Endometrial microvascular endothelial cells (primary cell): ENCODE measurements around the gene PTPRD. TPM values are rescaled to one million over a fixed set of nuclear protein-coding genes. Genes with fewer than 3 reads are reported as not detected.

Experiments
- in situ Hi-C: cut with HindIII; loops from 2 replicates; pipeline ENCODE4 v1.10.0; 2017; ENCODE audit warnings: low sequenced_read_pairs, low pct_unique_long_range_greater_than_20kb; ENCODE audit errors: inconsistent ontology term
- total RNA-seq: library from RNA; depleted of rRNA; stranded (reverse); fragments of >200 nt; gene quantifications from one replicate; pipeline ENCODE4 v1.2.3, GENCODE V29; 2015; ENCODE audit errors: inconsistent ontology term

The PTPRD gene
- total RNA-seq, 1 donor from 2014 or later: under 0.01 TPM

DNA sequence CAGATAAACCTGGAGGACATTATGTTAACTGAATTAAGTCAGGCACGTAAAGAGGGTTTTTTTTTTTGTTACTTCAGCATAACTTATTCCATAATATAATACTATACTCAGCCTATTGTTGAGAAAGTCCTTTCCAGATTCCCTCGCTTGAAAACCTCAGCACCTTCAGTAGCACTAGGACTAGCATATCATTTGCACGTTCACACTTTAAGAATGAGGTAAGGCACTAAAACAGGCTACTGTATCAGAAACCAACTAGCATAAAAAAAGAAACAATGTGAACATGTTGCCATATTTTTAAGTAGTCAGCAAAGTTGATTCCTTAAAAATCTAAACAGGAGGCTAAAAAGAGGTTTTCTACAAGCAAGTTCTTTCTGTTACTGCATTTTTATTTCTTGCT lies 504.0 kb downstream of the PTPRD start:
- in situ Hi-C loops: no loop called here

DNA sequence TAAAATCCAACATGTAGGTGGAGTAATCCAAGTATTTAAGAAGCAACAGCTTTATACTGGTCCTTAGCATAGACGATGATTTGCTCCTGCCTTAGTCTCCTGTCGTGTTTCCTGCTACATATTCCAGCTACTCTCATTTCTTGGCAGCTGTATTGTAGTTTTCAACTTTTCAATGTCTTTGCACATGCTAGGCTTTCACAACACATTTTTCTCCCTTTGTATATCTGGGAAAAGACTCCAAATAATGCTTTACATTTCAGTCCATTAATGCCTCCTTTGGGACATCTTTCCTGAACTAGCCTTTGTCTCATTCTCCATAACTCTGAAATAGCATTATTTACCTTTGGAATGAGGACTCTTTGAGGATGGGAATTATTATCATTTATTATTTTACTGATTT lies 508.0 kb downstream of the PTPRD start:
- in situ Hi-C loops: no loop called here

DNA sequence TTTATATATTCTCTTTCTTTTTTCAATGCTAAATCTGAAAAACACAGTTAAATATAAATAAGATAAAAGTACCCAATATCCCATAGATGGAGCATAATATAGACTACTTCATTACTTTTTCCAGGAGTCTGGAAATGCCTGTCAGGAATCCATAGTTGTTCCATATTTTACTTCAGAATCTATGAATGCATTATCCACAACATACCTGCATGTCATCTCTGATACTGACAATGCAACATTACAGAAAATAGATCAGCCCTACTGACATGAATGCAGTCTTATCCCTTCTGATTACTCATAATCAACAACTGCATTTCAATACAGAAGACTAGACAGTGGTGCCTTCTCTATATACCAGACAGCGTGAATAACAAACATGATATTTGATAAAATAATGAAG lies 517.6 kb downstream of the PTPRD start:
- in situ Hi-C loops: no loop called here

DNA sequence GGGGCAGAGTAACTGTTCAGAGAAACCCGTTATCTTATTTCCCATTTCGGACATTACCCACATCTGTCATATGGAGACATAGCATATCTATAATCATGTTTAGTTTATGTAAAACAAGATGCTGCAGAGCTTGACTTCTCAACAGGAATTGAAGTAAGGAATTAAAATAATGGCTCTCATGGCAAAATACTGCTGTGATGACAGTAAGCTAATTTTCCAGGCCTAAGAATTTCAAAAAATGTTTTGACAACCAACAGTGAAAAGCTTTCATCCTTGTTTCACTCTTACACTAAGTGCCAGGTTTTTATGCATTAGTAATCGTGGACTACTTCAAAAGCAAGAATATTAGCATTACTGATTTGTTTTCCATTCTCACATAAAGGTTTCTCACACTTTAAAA lies 518.2 kb downstream of the PTPRD start:
- in situ Hi-C loops: no loop called here

DNA sequence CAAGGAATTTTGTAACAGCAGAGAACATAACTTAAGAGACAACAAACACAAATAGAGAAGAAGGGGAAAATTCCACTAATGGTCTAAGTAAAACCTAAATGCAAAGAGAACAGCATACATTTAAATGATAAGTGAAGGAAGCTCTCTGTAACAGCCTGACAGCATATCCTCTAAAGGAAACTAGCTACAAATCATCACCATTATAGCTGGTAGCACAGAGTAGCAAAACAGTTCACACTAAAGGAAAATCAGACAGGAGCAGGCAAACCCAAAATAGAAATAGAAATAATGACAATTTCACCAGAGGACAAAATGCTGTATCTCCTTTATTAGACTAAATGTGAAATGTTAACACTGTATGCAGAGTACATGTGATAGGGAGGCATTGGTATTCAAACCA lies 532.8 kb downstream of the PTPRD start:
- in situ Hi-C loops: no loop called here

DNA sequence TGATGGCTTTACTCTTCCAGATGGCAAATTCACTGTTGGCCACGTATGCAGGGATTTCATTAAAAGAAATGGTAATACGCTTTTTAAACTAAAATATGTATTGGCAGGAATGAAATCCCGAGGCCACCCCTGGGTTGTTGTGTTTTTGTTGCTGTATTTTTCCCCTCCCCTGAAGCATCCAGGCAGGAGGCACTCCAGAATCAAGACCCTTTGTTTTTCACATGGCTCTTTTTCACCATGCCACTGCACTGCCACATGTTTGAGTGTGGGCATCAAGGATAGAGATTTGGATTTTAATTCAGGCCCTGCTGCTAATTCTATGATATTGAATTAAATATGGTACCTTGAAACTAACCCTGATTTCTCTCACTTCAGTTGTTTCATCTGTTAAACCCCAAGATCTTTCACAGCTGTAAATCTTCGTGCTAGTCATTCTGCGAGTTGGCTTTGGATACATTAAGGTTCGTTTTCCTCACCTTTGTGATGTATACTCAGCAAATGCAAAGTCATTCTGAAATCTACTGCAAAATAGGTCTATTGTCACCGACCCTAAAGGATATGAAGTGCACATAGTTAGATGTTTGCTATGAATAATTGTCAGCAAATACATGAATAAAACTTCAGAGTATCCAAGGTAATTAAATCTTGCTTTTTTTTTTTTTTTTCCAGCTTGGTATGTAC lies 533.4 kb downstream of the PTPRD start:
- in situ Hi-C loops: no loop called here

DNA sequence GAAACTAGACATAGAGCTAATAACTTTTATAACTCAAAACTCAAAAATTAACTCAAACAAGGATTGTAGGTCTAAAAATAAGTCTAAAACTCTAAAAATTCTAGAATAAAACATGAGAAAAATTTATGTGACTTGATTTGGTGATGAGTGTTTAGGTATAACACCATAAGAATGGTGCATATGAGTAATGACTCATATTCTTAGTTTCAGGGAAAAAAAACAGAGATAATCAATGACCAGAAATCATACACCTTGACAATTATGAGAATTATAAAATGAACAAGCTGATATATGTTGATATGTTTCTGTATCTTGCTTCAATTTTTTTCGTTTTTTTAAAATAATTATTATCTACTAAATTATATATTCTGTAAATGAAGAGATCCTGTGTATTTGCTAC lies 541.2 kb downstream of the PTPRD start:
- in situ Hi-C loops: no loop called here

DNA sequence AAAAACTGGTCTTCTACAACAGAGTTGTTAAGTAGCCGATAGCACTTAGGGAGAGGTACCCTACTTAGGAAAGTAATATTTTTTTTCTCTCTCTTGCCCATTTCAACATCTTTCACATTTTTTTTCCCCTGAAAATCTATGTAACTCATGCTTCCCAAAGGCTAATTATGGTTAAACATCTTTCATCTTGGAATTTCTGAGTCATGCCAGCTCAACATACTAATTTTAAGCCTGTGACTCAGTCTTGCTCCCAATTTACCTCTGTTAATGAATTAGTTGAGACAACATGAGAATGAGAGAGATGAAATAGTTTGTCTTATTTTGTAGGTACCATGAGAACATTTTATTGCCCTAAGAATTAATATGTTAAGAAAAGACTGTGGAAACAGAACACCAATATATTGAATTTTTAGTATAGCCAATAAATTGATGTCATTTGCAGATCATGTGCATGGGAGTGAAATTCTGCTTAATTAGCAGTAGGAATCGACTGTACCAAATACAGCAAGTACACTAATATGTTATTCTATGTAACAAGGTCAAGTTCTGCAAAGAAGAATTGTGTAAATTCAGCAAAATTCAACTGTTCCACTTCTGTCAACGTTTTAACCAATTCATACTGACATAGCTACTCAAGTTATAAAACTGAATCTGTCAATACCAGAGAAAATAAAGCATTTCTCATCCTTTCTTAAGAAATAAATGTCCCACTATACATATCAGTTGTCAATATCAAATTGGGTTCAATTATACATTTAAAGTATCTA lies 550.0 kb downstream of the PTPRD start:
- in situ Hi-C loops: no loop called here

DNA sequence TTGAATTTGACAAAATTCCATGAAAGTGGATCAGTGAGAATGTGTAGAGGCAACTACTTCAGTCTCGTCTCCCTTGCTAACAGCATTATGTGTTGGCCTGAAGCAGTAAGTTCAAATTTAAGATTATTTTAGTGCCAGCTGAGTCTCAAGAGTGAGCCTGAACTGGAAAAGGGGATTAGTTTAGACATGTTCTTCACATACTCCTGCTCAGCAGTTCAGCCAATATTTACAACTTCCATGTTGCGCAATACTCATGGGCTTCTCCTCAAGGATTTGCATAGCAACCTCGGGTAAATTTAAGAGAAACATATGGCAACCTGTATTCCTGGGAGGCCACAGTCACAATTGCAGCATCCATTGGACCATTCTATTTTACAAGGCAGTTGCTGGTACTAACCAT lies 553.8 kb downstream of the PTPRD start:
- in situ Hi-C loops: no loop called here

DNA sequence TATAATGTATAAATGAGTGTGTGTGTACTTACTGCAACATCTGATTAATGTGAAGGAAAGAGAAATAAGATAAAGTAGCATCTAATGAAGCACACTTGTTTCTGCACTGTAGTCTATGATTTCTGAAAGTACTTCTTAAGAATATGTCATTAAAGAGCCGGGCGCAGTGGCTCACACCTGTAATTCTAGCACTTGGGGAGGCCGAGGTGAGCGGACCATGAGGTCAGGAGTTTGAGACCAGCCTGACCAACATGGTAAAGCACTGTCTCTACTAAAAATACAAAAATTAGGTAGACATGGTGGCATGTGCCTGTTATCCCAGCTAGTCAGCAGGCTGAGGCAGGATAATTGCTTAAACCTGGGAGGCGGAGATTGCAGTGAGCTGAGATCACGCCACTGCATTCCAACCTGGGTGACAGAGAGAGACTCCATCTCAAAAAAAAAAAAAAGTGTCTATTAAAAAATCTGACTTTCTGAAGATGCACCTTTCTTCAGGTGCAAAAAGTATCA lies 556.9 kb downstream of the PTPRD start:
- in situ Hi-C loops: no loop called here

DNA sequence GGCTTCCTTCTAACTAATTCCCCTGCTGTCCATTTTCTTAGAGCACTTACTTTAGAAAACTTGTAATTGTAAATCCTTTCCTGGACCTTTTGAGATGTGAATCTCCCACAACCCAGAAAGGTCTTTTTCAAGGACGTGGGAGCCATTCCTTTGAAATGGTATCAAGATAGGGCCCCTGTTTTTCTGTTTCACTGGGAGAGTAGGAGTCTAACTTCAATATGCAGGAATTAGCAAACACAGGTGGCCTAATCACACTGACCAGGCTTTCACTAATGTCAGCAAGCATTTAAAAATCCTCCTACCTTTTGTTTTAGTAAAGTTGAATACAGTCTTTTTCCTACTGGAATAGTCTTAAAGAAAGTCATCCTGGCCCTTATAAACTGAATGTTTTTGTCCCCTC lies 558.3 kb downstream of the PTPRD start:
- in situ Hi-C loops: no loop called here

DNA sequence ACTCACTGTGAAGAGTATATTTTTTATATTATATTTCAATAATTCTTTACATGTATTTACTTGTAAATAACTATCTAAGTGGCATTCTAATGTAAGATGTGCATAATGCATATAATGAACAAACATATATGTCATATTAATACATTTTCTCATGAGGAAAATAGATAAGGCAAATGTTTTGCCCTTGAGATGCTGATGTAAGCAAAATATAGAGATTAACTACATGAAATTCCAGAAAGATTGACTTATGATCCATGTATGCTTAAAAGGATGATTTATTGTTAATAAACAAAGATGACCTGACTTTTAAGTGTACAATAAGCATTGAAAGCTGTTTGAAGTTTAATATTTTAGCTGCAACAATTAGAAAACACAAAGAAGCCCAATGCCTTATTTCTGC lies 559.9 kb downstream of the PTPRD start:
- in situ Hi-C loops: no loop called here

DNA sequence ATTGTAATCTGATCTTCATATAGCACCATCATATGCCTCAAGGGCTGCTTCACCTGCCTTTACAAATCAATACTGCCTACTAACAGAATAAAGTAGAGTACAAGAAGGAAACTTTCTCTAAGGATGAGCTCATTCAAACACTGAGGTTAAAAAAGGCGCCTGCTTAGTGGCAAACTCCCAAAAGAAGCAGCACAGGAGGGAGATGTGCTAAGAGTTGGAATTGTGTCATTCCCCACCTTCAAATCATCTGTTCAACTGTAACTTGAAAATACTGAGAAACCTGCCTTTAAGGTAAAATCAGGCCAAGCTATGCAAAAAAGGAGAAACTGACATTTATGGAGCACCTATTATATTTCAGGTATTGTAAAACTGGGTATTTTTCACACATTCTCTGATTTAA lies 560.6 kb downstream of the PTPRD start:
- in situ Hi-C loops: no loop called here

DNA sequence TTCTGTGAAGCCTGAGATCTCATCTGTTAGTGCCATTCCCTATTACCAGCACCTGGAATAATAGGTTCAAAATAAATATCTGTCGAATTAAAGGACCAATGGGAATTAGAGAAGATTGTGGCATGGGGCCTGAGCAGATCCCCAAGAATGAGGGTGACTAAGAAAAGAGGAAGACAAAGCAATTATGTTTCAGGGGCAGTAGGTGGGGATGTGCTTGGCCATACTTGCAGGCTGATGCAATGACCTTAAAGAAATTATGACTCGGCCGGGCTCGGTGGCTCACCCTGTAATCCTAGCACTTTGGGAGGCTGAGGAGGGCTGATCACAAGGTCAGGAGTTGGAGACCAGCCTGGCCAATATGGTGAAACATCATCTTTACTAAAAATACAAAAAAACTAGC lies 562.8 kb downstream of the PTPRD start:
- in situ Hi-C loops: no loop called here

DNA sequence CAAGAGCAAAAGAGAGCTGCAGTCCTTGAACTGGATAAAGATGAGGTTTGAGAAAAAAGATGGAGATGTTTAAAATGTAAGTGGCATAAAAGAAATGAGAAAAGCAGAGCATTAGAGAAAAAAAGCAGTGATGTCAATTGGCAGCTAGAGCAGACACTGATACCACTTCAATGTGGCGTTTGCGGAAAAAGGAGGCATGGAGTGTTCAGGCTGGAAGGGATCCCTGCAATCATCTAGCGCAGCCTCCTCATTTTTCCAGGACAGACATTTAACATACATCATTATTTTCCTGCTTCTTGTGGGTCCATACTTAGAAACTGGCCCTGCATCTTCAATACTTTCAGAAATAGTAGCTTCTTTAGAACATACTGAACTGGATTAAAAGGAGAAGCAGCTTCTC lies 563.8 kb downstream of the PTPRD start:
- in situ Hi-C loops: no loop called here

DNA sequence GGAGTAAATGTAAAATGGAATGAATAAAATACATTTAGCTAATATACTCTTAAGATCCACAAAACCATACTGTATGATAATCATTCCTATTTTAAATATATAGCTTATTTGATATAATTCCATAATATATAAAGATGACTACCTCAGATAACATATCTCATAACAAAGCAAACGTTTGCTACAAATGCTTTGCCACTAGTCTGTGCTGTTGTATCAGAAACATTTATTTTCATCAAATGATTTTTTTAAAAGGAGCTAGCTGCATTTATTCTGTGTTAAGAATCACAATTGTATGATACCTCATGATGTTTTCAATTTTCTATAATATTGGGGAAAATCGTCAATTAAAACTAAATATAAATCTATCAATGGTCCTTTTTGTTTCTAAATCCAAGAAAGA lies 567.2 kb downstream of the PTPRD start:
- in situ Hi-C loops: no loop called here

DNA sequence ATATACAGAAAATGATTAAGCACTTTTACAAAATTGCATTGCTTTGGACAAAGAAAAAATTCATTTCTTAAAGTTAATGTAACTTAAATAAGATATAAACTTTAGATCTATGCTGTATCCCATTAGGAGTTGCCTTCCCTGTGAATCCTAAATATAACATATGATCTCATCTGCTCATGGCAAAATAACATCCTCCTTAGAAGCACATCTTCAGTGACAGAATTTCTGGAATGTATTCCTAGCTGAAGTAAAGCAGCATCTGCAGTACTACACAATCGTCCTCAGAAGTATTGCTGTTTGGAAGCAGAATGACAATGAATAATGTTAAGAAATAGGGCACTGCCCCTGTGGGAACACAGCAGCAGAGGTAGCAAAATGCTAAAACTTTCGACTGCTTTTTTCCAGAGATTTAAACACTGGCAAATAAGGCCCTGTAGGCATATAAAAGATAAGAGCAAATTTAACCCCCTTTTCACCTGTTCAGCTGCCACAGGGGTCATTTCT lies 571.0 kb downstream of the PTPRD start:
- in situ Hi-C loops: no loop called here

DNA sequence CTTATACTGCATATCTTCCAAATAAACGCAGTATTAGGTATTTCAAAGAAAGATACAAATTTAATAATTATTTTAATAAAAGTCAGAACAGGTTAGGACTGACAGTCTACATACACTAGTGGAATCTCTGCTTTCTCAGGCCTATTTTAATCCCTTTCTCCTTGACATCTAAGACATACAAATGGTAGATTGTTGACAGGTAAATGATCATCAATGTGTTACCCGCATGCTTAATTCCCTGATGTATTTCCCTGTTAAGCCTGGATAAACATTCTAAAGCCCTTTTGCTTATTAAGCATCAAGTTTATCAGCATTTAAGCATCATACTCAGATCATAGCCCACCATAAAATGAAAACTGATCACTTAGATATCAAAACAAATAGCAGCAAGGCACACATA lies 576.7 kb downstream of the PTPRD start:
- in situ Hi-C loops: no loop called here

DNA sequence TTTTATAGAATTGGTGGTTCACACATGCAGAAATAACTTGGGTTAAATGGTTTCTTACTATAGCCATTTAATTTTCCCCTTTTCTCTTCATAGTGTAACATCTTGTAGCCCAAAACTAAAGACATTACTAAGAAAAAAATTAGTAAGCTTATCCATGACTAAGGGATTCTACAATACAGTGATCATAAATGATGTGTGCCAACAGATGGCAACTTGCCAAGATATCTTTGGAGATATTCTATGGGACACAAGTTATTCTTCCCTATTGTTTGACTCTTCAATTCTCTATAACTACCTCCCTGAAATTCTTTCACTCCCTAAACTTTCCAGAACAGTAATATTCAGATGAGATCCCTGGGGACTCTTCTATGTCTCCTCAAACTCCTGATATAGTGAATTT lies 580.6 kb downstream of the PTPRD start:
- in situ Hi-C loops: no loop called here

DNA sequence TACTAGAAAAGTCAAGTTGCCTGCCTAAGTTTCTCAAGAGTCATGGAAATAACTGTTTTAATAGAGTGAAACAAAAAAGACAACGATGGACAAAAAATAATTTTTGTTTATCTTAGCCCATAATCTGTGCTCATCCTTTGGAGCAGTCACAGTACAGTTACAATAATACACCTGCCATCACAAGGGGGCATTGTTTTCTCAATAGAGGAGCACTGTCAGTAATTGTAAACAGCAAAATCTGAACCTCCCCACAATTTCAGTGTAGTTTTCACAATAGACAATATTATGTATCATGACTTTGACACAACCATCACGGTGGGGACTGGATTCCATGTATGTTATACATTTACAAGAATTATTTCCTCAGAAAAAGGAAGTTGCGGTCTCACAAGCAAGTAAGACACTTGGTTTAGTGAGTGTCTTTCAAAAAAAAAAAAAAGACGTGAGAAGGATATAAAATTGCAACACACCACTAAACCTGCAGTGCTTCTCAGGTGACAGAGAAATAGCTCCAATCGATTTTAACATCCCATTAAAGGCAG lies 586.3 kb downstream of the PTPRD start:
- in situ Hi-C loops: no loop called here
